Head of caudate nucleus (tissue), 42 donors: ENCODE data around the gene MARK2.
"Not testable (repeated sequence)": the region's sequence is repeated elsewhere in the genome, so short reads cannot be mapped to it uniquely, and the experiment has no call there.

ENCODE experiments used
- DNase-seq, 42 donors: peaks; one replicate each; pipeline versions ENCODE4 v3.0.0 to v3.0.0-alpha.2; 2020 to 2021; ENCODE audit warnings: mixed read lengths in 7 of 42
- intact Hi-C: fragments of 100-400 bp; cut with DNase I; formaldehyde crosslinking; loops from one replicate; pipeline ENCODE4 v1.15.0; 2022

Gene MARK2

DNA sequence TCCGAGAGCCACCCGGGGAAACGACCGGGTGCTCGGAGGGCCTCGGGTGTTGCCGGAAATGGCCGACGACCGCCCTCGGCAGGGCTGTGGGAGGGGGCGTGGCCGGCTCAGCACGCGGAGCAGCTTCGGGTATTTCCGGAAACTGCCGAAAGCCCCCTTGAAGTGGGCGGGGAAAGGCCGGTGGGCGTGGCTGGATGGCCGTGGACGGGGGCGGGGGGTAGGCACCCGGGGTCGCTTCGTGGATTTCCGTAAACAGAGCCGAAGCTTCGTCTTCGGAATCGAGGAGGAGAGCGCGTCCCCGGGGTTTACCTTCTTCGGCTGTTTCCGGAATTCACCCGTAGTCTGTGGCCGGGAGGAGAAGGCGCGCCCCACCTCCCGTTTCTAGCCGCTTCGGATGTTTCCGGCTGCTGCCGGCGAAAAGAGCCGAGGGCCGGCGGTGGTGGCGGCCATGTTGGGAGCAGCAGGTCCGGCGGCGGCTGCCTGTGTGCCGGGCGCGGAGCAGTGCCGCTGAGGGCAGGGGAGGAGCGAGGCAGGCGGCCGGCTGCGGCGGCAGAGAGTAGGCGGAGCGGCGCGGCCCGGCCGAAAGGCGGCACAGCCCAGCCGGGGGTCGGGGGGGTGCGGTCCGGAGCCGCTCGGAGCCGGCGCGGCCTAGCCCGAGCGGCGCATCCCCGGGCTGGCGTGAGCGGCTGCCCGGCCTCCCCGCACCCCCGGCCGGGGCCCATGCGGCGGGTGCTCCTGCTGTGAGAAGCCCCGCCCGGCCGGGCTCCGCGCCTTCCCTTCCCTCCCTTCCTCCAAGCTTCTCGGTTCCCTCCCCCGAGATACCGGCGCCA is at the start of gene MARK2:
Gene MARK2, plus strand, starts transcription at position 433 of the 830 bp plus-strand sequence. Its CDS starts 397 bp downstream, at position 830.
- peak; percentile 93 to 100 (median 99) for DNase-seq
- intact Hi-C loops: loop anchor here (2.0 to 10.0 kb wide), 3 partner anchors 40 to 316 kb away; partner anchors contain the start of gene NAA40

DNA sequence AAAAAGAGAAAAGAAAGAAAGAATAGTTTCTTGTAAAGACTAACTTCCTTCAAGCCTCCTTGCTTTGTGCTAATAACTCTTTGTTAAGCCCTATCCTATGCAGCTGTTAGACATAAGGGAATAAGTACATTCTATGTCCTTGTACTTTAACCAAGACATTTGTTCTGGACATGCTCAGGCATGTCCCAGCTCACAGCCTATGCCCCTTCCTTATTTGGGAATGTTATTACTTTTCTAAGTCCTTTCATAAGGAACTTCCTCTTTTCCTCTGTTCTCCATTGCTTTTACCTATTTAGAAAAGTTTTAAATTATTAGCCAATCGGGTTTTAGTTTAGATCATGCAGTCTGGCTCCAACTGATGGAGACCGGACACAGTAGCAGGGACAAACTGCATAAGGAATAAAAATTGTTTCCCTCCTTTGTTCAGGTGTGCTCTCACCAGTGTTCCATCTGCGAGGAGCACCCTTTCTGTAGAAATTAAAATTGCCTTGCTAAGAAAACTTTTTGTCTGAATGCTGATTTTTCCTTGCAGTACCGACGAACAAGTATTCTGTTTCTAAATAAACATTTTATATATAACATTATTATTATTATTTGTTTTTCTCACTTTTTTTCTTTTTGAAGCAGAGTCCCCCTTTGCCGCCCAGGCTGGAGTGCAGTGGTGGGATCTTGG is 47.3 kb upstream of the MARK2 start:
- no peak for DNase-seq

DNA sequence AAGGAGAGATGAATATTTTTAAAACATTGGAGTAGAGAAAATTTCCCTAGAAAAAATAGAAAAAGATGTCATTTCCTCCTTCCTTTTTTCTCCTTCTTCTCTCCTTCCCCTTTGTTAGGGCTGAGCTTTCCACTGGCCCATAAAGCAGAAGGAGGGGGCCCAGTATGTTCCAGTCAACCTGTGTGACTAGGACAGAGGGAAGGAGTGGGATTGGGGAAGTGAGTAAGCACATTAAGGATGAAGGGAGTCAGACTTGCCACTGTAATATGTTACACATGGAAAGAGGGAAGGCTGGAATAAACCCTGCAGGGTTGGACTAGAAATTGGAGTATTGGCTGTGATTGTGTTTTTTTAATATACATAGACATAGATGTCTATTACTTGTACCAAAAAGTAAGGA is 45.7 kb upstream of the MARK2 start:
- no peak for DNase-seq
- intact Hi-C loops: no loop called here

More for the DNA sequence above, 47.3 kb upstream of the MARK2 start:
- intact Hi-C loops: no loop called here

DNA sequence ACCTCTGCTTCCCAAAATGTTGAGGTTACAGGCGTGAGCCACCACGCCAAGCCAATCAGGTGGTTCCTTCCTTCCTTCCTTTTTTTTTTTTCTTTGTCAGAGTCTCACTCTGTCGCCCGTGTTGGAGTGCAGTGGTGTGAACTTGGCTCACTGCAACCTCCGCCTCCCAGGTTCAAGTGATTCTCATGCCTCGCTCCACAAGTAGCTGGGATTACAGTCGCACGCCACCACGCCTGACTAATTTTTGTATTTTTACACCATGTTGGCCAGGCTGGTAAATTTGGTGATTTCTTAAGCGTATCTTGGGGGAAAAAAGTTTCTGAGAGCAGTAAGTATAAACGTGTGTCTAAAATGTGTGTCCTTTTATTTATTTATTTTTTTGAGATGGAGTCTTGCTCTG is 43.8 kb upstream of the MARK2 start:
- DNase-seq: no peak

DNA sequence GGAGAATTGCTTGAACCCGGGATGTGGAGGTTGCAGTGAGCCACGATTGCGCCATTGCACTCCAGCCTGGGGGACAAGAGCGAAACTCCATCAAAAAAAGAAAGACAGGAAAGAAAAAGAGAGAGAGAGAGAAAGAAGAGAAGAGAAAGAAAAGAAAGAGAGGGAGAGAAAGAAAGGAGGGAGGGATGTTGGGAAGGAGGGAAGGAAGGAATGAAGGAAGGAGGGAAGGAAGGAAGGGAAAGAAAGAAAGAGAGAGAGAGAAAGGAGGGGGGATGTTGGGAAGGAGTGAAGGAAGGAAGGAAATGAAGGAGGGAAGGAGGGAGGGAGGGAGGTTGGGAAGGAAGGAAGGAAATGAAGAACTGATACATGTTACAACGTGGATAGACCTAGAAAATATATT is 38.0 kb upstream of the MARK2 start:
- intact Hi-C loops: no loop called here
- no peak for DNase-seq

More for the DNA sequence above, 43.8 kb upstream of the MARK2 start:
- intact Hi-C loops: no loop called here

DNA sequence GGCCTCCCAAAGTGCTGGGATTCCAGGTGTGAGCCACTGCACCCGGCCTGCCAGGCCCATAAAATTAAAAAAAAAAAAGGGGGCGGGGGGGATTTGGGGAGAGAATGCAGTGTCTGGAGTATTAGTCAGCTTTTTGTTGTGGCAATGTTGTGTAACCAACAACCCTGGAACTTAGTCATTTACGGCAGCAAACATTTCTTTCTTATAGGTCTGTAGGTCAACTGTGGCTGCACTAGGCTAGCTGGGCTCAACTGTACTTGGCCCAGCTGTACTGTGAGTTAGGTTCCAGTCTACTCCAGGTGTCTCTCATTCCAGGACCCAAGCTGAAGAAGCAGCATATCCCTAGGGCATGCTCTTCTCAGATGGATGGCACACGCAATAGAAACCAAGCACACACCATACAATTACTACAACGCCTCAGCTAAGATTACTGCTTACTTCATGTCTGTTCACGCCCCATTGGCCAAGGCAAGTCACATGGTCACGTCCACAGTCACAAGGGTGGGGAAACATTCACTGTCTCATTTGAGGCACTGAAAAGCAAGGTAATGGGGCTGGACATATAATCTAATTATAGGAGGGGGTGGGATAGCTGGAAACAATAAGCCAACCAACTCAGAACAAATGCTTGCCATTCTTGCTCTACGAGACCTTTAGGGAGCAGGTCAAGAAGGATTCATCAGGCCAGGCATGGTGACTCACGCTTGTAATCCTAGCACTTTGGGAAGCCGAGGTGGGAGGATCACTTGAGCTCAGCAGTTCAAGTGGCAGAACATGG is 36.1 kb upstream of the MARK2 start:
- intact Hi-C loops: no loop called here
- peak in 1 of 42 donors; percentile 8 for DNase-seq

DNA sequence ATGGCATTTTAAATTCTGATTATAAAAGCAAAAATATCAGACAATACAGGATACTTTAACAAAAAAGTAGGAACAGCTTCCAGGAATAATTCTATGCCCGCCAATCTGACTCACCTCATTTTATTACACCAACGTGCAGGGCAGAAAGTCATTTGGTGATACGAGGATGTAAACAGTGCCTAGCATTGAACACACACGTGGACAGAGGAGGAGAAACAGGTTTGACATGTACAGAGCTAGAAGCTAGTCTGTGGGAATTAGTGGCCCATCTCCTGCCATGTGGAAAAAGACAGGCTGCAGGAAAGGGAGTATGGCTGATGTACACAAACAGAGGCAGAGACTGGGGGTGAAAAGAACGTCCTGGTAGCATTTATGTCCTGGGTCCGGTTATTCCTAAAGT is 34.7 kb upstream of the MARK2 start:
- no peak for DNase-seq
- intact Hi-C loops: no loop called here

DNA sequence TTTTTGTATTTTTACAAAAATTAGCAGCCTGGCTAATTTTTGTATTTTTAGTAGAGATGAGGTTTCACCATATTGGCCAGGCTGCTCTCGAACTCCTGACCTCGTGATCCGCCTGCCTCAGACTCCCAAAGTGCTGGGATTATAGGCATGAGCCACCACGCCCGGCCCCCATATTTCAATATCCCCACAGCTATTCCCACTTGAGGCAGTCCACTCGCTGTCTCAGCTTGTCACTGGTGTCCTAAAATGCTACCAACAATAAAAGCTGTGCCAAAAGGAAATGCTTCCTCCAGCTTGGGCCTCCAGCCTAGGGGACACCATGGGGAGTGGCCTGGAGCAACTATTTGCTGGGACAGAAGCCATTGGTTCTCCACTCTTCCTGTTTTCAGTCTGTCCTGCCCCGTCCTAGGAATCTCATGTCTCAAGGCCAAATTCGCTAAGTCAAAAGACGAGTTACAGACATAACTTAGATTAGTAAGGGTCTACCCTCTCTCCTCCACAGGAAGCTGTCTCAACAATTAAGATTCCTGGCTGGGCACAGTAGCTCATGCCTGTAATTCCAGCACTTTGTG is 33.0 kb upstream of the MARK2 start:
- intact Hi-C loops: no loop called here
- DNase-seq: no peak

DNA sequence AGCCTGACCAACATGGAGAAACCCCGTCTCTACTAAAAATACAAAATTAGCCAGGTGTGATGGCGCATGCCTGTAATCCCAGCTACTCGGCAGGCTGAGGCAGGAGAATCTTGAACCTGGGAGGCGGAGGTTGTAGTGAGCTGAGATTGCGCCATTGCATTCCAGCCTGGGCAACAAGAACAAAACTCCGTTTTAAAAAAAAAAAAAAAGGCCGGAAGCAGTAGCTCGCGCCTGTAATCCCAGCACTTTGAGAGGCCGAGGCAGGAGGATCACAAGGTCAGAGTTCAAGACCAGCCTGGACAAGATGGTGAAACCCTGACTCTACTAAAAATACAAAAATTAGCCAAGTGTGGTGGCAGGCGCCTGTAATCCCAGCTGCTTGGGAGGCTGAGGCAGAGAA is 28.5 kb upstream of the MARK2 start:
- DNase-seq, intact Hi-C loops: not testable (repeated sequence)

DNA sequence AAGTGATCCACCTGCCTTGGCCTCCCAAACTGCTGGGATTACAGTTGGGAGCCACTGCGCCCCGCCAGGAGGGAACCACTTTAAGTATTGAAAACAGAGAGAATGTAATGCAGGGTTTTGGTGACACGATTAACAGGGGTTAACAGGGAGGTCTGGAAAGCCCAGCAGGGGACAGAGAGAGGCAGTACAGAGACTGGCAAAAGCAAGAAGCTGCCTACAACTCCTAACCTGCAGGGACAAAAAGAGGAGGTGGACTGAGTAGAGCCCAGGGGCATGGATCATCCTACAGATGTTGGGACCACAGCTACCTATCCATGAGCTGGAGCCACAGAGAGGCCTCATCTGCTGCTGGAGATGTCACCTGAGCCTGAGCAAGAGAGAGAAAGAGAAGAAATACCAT is 27.4 kb upstream of the MARK2 start:
- DNase-seq: no peak
- intact Hi-C loops: no loop called here

DNA sequence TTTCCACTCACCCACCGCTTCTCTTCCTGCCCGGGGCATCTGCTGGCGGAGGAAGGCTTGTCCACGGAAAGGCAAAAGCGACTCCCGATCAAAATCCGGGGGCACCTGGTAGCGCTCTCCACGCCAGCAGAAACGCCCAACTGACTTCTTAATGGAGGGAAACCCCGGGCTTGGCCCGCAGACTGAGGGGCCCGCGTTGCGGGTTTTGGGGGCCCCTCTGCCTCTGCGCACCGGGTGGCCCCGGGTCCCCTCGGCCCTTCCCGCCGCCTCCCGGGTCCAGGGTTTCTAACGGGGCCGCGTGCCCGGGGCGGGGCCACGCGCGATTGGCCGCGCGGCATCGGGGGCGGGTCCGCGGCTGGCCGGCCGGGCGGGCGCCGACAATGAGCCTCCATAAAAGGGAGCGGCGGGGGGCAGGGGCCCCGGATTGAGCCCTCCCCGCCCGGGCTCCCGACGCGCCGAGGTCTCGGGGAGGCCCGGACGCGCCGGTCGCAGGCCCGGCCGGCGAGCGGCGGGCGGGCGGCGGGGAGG is 25.8 kb upstream of the MARK2 start, which contains the start of gene SPINDOC:
Gene SPINDOC, plus strand, starts transcription at position 422 of the 528 bp plus-strand sequence. CDS start 231 bp downstream, outside the sequence.
- intact Hi-C loops: no loop called here
- peak; percentile 39 to 94 (median 88) for DNase-seq

DNA sequence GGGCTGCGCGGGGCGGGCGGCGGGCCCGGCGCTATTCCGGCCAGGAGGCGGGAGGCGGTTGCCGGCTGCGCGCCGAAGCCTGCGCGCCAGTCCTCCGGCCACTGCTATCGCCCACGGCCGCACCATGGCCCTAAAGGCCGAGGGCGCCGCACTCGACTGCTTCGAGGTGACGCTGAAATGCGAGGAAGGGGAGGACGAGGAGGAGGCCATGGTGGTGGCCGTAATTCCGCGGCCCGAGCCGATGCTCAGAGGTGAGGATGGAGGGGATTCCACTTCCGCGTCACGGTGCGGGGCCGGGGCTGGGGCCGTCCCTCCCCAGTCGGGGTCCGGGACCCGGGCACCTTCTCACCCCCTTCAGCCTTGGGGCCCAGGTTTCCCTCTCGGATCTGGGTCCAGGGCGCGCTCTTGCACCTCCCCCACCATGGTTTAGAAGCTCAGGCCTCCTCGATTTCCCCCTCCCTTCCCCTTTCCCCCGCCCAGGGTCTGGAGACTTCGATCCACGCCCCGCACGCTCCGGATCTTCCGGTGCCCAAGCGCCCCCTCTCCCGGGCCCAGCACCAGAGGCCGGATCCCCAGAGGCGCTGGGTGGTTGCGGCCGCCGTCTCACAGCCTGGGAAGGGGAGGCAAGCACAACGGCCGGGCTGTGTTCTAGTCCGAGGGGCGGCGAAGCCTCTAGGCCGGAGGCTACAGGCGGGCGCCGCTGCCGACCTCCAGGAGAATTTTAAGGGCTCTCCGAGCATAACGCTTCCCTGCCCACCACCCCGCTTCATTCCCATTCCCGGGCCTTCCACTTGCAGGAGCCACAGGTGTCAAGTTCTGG is 25.1 kb upstream of the MARK2 start:
- intact Hi-C loops: no loop called here

DNA sequence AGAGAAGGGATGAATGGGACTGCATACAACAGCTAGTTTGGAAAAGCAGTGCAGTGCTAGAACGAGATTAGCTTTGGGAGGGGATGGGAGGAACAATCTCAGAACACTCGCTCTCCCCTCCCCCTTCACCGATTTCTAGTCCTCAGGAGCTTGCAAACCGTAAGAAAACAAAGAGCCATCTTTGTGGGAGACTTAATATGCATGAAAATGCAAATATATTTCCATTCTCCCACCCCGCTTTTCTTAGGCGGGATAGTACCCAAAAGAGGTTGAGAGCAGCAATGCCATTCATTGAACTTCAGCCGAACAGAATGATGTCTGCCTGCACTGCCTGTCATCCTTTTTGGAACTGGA is 24.6 kb upstream of the MARK2 start:
- DNase-seq: peak in 4 of 42 donors; percentile 10 to 42 (median 22)

More for the DNA sequence above, 25.1 kb upstream of the MARK2 start:
- DNase-seq: peak in 41 of 42 donors; percentile 33 to 83 (median 60)

DNA sequence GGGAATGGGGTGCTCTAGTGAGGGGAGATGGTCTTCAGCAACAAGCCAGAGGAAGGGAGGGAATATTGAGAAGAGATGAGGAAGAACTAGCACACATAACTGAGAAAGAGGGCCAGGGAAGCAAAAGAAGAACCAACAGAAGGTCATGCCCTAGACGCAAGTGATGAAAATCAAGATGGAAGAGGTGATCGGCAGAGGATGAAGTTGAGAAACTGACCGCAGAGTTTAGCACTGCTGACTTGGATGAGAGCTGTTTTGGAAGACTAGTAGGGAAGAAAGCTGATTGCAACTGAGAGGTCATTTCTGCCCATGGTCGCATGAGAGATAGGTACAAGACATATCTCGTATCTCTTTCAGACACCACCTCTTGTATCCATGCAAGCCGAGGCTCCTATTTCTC is 22.7 kb upstream of the MARK2 start:
- DNase-seq: no peak
- intact Hi-C loops: no loop called here

More for the DNA sequence above, 24.6 kb upstream of the MARK2 start:
- intact Hi-C loops: no loop called here

DNA sequence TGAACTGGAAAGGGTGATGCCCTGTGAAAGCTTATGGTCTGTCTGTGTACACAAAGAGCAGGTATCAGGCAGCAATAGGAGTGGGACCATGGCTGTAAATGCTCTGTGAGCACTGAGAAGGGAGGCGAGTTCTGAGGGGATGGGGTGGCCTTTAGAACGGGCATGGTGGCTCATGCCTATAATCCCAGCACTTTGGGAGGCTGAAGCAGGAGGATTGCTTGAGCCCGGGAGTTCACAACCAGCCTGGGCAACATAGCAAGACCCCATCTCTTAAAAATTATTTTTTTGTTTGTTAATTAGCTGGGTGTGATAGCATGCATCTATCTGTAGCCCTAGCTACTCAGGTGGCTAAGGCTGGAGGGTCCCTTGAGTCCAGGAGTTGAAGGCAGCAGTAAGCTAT is 22.2 kb upstream of the MARK2 start:
- intact Hi-C loops: no loop called here
- no peak for DNase-seq

DNA sequence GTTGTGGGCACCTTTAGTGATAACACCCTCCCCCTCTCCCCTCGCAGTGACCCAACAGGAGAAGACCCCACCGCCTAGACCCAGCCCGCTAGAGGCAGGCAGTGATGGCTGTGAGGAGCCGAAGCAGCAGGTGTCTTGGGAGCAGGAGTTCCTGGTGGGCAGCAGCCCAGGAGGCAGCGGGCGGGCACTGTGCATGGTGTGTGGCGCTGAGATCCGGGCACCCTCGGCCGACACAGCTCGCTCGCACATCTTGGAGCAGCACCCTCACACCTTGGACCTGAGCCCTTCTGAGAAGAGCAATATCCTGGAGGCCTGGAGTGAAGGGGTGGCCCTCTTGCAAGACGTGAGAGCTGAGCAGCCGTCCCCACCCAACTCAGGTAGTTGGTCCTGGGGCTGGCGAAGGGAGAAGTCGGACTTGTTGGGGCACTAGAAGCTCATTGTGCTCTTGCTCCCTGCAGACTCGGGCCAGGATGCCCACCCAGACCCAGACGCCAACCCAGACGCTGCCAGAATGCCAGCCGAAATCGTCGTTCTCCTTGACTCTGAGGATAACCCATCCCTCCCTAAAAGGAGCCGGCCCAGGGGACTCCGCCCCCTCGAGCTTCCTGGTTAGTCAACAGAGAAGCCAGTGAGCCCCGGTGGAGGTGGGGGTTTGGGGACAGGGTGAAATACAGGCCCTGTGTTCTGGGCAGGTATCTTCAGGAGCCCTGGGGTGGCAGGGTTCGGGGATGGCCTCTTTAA is 21.0 kb upstream of the MARK2 start:
- intact Hi-C loops: no loop called here
- no peak for DNase-seq

DNA sequence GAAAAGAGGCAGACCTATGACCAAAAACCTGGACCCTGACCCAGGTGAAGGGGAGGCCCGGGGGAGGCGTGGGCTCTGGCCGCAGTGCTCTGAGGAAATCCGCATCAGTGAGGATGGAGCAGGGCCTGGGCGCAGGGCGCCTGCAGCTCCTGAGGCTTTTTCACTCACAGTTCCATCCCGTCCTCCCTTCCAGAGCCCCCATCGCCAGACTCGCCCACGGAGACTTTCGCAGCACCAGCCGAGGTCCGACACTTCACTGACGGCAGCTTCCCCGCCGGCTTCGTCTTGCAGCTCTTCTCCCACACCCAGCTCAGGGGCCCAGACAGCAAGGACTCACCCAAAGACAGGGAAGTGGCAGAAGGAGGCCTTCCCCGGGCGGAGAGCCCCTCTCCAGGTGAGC is 20.3 kb upstream of the MARK2 start:
- intact Hi-C loops: no loop called here
- no peak for DNase-seq
